Lung (tissue), 12 donors: ENCODE results near the gene ANKUB1. TPM values are rescaled to one million over a fixed set of nuclear protein-coding genes. Genes with fewer than 3 reads are reported as not detected.

Experiments used
- ATAC-seq: fragments of 200-7000 bp; cut with Tn5 transposase; one replicate; pipeline ENCODE4 v1.9.1; 2020; ENCODE audit warnings: moderate number of reproducible peaks; ENCODE audit not compliant: insufficient read depth, low FRiP score
- DNase-seq, 3 donors: peaks; one replicate each; pipeline ENCODE4 v3.0.0-alpha.2; 2013 to 2017
- H3K27ac ChIP-seq, 2 donors: one replicate each; pipeline ENCODE4 v1.5.1; 2013; ENCODE audit warnings: mild to moderate bottlenecking in 2 of 2, moderate library complexity in 2 of 2, control low read depth in 1 of 2, inconsistent platforms in 1 of 2, low read depth in 1 of 2, low read length in 1 of 2
- H3K27me3 ChIP-seq, 3 donors: one replicate each; pipeline ENCODE4 v1.5.1; 2013; ENCODE audit warnings: low read length in 2 of 3; ENCODE audit not compliant: control insufficient read depth in 3 of 3, insufficient read depth in 3 of 3
- H3K36me3 ChIP-seq, 4 donors: one replicate each; pipeline ENCODE4 v1.5.1; 2013; ENCODE audit warnings: low read length in 4 of 4, mild to moderate bottlenecking in 1 of 4, moderate library complexity in 1 of 4; ENCODE audit not compliant: control insufficient read depth in 4 of 4, insufficient read depth in 4 of 4
- H3K4me1 ChIP-seq, 5 donors: one replicate each; pipeline ENCODE4 v1.5.1; 2013; ENCODE audit warnings: low read length in 5 of 5, mild to moderate bottlenecking in 2 of 5, moderate library complexity in 1 of 5; ENCODE audit not compliant: control insufficient read depth in 5 of 5, insufficient read depth in 5 of 5
- H3K4me3 ChIP-seq: one replicate; pipeline ENCODE4 v1.5.1; 2013; ENCODE audit warnings: mild to moderate bottlenecking, control low read depth, moderate library complexity
- H3K9ac ChIP-seq, 2 donors: one replicate each; pipeline ENCODE4 v1.5.1; 2013; ENCODE audit warnings: low read length in 2 of 2, control low read depth in 1 of 2; ENCODE audit not compliant: insufficient read depth in 1 of 2
- H3K9me3 ChIP-seq, 4 donors: one replicate each; pipeline ENCODE4 v1.5.1; 2013; ENCODE audit warnings: low read length in 3 of 4, mild to moderate bottlenecking in 1 of 4, moderate library complexity in 1 of 4; ENCODE audit not compliant: control insufficient read depth in 4 of 4, insufficient read depth in 3 of 4
- WGBS, 2 donors: extraction: QIAGEN DNeasy Blood & Tissue Kit; methylation state at CpG; one replicate each; pipeline ENCODE4 v1.1.7; 2013; 5-methylcytosine and 5-hydroxymethylcytosine counted together
- polyA plus RNA-seq, 2 donors: library from polyadenylated mRNA; stranded (reverse); fragments of 200-250 nt; gene quantifications; one replicate each; pipeline ENCODE4 v1.2.1, GENCODE V29; 2013
- total RNA-seq, 2 donors: library from RNA; depleted of rRNA in 1 of 2; stranded (reverse); fragments of >200 nt in 1 of 2; gene quantifications; one replicate each; pipeline ENCODE4 v1.2.1, GENCODE V29; 2014 to 2021
- TF ChIP-seq, protein P1 (sequence below): IDR thresholded peaks from 2 replicates; pipeline ENCODE4 v1.5.1; 2012; ENCODE audit warnings: mild to moderate bottlenecking; ENCODE audit errors: control extremely low read depth, extremely low read depth
- donor health status: control.
- donor health status: control.
- donor health status: Bipolar disorder and iron deficiency.
- donor health status: healthy.
- donor health status: DM: yes; HTN: yes; CAD: no.

Gene ANKUB1
- total and polyA plus RNA-seq, 4 donors, result 1.3 to 6.7 (median 2.4) TPM

GRCh38 chr3:149796026-149796425, 3.7 kb upstream of the ANKUB1 start:
- H3K9me3 ChIP-seq, result no peaks in the 10 kb centered on the region
- H3K36me3 ChIP-seq, result no peaks in the 10 kb centered on the region
- H3K4me1 ChIP-seq, result no peaks in the 10 kb centered on the region
- H3K4me3 ChIP-seq, result no peak overlapping the region
- no peak overlapping the region for H3K27ac ChIP-seq
- peaks cover 0 to 6% (median under 1%) of the 10 kb centered on the region in 3 donors for H3K27me3 ChIP-seq
- TF ChIP-seq, protein P1, sequence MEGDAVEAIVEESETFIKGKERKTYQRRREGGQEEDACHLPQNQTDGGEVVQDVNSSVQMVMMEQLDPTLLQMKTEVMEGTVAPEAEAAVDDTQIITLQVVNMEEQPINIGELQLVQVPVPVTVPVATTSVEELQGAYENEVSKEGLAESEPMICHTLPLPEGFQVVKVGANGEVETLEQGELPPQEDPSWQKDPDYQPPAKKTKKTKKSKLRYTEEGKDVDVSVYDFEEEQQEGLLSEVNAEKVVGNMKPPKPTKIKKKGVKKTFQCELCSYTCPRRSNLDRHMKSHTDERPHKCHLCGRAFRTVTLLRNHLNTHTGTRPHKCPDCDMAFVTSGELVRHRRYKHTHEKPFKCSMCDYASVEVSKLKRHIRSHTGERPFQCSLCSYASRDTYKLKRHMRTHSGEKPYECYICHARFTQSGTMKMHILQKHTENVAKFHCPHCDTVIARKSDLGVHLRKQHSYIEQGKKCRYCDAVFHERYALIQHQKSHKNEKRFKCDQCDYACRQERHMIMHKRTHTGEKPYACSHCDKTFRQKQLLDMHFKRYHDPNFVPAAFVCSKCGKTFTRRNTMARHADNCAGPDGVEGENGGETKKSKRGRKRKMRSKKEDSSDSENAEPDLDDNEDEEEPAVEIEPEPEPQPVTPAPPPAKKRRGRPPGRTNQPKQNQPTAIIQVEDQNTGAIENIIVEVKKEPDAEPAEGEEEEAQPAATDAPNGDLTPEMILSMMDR, result no peak
- DNase-seq (no peak), ATAC-seq (no peak)
- WGBS, 2 donors, result 27 to 67% methylated on average over 1 of the region's 1 CpG
- H3K9ac ChIP-seq, result no peak overlapping the region

DNA sequence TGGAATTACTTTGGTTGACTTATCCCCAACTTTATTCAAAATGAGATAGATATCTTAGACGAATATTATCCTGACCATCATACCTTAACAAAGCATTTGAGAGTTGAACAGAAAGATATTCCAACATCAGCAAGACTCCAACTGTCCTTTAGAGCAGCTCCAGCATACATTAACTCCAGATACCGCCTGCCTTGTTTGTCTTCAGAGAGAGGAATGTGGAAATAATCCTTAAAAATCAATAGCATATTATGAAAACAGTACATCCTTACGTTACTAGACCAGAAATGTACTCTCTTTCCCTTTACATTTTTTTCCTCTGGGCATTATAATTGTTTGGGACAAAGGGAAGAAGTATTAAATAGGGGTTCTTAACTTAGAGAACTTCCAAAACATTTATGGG, 1.7 kb downstream of the ANKUB1 start:
- Histone ChIP-seq H3K36me3 (no peaks in the 10 kb centered on the region), H3K9me3 (no peaks in the 10 kb centered on the region), H3K9ac (no peak overlapping the region), H3K4me3 (no peak overlapping the region), H3K4me1 (peaks cover 0 to 1% (median 0%) of the 10 kb centered on the region in 5 donors), H3K27ac (no peak overlapping the region), H3K27me3 (peaks cover 0 to 6% (median 2%) of the 10 kb centered on the region in 3 donors)
- whole genome bisulfite sequencing, 2 donors, result 80 to 91% methylated on average over 3 of the region's 3 CpGs
- DNase-seq (no peak), ATAC-seq (no peak)
- TF ChIP-seq, protein P1, result no peak

DNA sequence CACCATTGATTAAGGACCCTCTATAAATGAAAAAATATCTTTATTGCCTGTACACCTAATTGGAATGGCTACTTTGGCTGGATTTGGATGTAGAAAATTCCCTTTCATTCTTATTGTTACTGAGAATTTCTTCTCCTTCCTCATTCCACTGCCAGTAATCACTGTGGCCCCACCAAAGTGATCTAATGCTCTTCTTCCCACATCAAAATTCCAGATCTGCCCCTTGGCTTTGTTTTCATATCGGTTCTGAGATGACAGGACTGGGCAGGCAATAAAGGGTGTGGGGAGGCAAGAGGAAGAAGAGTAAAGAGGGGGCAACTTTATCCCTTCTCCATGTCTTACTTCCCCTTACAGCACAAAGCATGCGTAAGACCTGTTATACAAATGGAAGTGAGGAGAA, 2.1 kb downstream of the ANKUB1 start:
- no peak overlapping the region for H3K4me3 ChIP-seq
- DNase-seq (no peak), ATAC-seq (no peak)
- H3K27ac ChIP-seq, result no peak overlapping the region
- WGBS, 2 donors, result 70 to 75% methylated on average over 2 of the region's 2 CpGs
- TF ChIP-seq, protein P1, result no peak
- peaks cover 0 to 1% (median 0%) of the 10 kb centered on the region in 5 donors for H3K4me1 ChIP-seq
- no peaks in the 10 kb centered on the region for H3K9me3 ChIP-seq
- no peaks in the 10 kb centered on the region for H3K36me3 ChIP-seq
- H3K27me3 ChIP-seq, result peaks cover 0 to 6% (median 2%) of the 10 kb centered on the region in 3 donors
- H3K9ac ChIP-seq, result no peak overlapping the region
